Measurements from ENCODE around the gene FAM107A.

GRCh38 chr3:58530354-58530865 lies 46.8 kb downstream of the FAM107A start:
- TF ChIP-seq GATA2 (IDR thresholded peaks at IDR 0.05; ENCODE audit: low read depth, low read length): no peak
- no peak for TF ChIP-seq GATA3 (IDR thresholded peaks at IDR 0.05; ENCODE audit: low read depth, low read length)
